IgD-negative memory B cell (primary cell): ENCODE data around the gene ZMYND12. TPM values are rescaled to one million over a fixed set of nuclear protein-coding genes. Genes with fewer than 3 reads are reported as not detected.
"Not testable (repeated sequence)": the region's sequence is repeated elsewhere in the genome, so short reads cannot be mapped to it uniquely, and the experiment has no call there.

ENCODE experiments used
- H3K27ac Mint-ChIP-seq, 3 donors: one replicate each; pipeline ENCODE4 v1.8.0; 2020 to 2022; ENCODE audit warnings: mild to moderate bottlenecking in 3 of 3, mixed read lengths in 3 of 3, moderate library complexity in 1 of 3
- H3K27me3 Mint-ChIP-seq: one replicate; pipeline ENCODE4 v1.8.0; 2021; ENCODE audit warnings: mixed read lengths
- H3K36me3 Mint-ChIP-seq: one replicate; pipeline ENCODE4 v1.8.0; 2020; ENCODE audit warnings: mild to moderate bottlenecking, mixed read lengths
- H3K4me1 Mint-ChIP-seq, 3 donors: one replicate each; pipeline ENCODE4 v1.8.0; 2020 to 2022; ENCODE audit warnings: mixed read lengths in 3 of 3, mild to moderate bottlenecking in 1 of 3
- H3K4me3 Mint-ChIP-seq, 4 donors: one replicate each; pipeline ENCODE4 v1.8.0; 2020 to 2022; ENCODE audit warnings: mild to moderate bottlenecking in 4 of 4, mixed read lengths in 4 of 4, moderate library complexity in 3 of 4
- H3K9me3 Mint-ChIP-seq, 3 donors: one replicate each; pipeline ENCODE4 v1.8.0; 2020 to 2021; ENCODE audit warnings: mixed read lengths in 3 of 3, mild to moderate bottlenecking in 1 of 3
- polyA plus RNA-seq: library from polyadenylated mRNA; unstranded; fragments of 300-500 nt; fragmentation: Illumina TruSeq; gene quantifications from one replicate; pipeline ENCODE4 v1.2.3, GENCODE V29; 2021

The ZMYND12 gene, protein sequence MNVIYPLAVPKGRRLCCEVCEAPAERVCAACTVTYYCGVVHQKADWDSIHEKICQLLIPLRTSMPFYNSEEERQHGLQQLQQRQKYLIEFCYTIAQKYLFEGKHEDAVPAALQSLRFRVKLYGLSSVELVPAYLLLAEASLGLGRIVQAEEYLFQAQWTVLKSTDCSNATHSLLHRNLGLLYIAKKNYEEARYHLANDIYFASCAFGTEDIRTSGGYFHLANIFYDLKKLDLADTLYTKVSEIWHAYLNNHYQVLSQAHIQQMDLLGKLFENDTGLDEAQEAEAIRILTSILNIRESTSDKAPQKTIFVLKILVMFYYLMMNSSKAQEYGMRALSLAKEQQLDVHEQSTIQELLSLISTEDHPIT
- polyA plus RNA-seq = 0.39 TPM

DNA sequence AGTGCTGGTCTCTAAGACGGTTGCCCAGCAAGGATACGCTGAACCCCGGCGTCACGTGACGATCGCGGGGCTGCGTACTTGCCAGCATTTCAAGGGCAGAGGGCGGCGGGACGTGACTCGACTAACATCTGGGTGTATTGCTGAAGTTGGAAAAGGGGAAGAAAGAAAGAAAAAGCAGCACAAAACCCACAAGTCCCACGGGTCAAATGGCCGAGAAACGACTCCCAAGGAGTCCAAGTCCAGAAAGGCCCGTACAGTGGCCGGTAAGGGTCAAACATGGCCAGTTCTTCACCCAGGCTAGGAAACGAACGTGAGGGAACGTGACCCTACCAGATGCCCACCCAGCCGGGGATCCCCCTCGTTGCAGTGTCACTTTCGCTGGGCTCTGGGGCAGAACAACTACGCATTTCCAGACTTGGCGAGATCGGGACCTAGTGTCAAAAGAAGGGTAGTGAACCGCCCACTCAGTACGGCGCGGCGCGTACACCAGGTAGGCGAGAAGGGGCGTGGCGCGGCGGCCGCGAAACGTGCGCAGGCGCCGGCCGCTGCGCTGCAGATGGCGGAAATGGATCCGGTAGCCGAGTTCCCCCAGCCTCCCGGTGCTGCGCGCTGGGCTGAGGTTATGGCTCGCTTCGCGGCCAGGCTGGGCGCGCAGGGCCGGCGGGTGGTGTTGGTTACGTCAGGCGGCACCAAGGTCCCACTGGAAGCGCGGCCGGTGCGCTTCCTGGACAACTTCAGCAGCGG, at the start of gene ZMYND12, which contains the start of gene PPCS:
Gene ZMYND12 (minus strand): TSS at position 13 of the 744 bp plus-strand sequence. CDS start 25 bp downstream, outside the sequence.
Gene PPCS (plus strand): TSS at position 534 of the 744 bp plus-strand sequence. CDS start 23 bp downstream, at position 557.
- peaks cover 7 to 30% (median 10%) of the 10 kb centered on the region in 3 donors for H3K4me1 Mint-ChIP-seq
- peak within 1 kb of the TSS; percentile 90 to 99 (median 95) for H3K27ac Mint-ChIP-seq
- H3K4me3 Mint-ChIP-seq = peak within 1 kb of the TSS; percentile 88 to 96 (median 94)
- peaks cover 6% of the 10 kb centered on the region for H3K36me3 Mint-ChIP-seq
- no peaks in the 10 kb centered on the region for H3K27me3 Mint-ChIP-seq
- H3K9me3 Mint-ChIP-seq = no peaks in the 10 kb centered on the region

DNA sequence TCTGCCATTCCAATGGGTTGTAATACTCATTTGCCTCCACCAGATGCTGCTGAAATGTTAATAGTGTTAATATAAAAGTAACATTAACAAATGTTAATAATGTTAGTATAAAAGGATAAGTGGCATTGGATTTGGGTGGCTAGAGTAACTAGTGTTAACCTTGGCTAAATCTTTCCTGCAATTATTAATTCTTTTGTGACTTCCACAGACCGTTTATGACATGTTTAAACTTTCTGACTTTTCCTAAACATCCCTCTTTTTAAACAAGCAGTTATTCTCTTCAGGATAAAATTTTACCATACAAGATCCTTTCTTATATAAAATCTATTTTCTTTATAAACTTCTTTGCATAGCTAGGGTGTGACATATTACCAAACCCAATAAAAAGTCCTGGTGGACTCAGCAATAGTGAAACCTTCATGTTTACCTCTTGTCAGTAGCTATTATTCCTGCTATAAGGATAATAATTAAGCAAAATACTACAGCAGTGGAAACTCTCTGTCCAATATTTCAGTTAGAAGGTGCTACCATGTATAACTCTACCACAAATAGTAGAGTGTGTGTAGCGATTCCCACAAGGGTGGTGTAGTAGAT, 48.8 kb upstream of the ZMYND12 start:
- Mint-ChIP-seq H3K4me1 (no peaks in the 10 kb centered on the region), H3K36me3 (peaks cover 29% of the 10 kb centered on the region), H3K27ac (no peak overlapping the region), H3K4me3 (no peak overlapping the region), H3K27me3 (no peaks in the 10 kb centered on the region), H3K9me3 (peaks cover 3 to 29% (median 16%) of the 10 kb centered on the region in 3 donors)

DNA sequence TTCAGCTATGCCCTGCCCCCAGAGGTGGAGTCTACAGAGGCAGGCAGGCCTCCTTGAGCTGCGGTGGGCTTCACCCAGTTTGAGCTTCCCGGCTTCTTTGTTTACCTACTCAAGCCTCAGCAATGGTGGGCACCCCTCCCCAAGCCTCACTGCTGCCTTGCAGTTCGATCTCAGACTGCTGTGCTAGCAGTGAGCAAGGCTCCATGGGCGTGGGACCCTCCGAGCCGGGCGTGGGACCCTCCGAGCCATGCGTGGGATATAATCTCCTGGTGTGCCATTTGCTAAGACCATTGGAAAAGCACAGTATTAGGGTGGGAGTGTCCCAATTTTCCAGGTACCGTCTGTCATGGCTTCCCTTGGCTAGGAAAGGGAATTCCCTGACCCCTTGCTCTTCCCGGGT, 46.2 kb upstream of the ZMYND12 start:
- peaks cover 3 to 24% (median 14%) of the 10 kb centered on the region in 3 donors for H3K9me3 Mint-ChIP-seq

DNA sequence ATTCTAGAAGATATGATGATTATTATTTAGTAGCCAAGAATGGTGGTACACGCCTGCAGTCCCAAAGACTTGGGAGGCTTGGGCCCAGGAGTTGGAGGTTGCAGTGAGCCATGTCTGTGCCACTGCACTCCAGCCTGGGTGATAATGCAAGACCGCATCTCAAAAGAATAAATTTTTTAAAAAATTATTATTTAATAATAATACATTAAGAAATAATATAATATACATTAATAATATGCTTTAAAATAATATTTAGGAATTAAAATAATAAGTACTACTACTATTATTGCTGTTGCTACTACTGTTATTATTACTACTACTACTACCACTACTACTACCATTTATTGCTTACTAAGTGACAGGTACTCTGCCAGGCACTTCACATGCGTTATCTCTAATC, 34.4 kb upstream of the ZMYND12 start:
- peaks cover 0 to 7% (median 3%) of the 10 kb centered on the region in 3 donors for H3K9me3 Mint-ChIP-seq
- no peaks in the 10 kb centered on the region for H3K4me1 Mint-ChIP-seq
- peaks cover 6% of the 10 kb centered on the region for H3K36me3 Mint-ChIP-seq
- H3K27me3 Mint-ChIP-seq = no peaks in the 10 kb centered on the region
- no peak overlapping the region for H3K4me3 Mint-ChIP-seq
- no peak overlapping the region for H3K27ac Mint-ChIP-seq

More for the DNA sequence above, 46.2 kb upstream of the ZMYND12 start:
- H3K27me3 Mint-ChIP-seq, H3K4me1 Mint-ChIP-seq, H3K27ac Mint-ChIP-seq, H3K4me3 Mint-ChIP-seq: not testable (repeated sequence)
- peaks cover 33% of the 10 kb centered on the region for H3K36me3 Mint-ChIP-seq

DNA sequence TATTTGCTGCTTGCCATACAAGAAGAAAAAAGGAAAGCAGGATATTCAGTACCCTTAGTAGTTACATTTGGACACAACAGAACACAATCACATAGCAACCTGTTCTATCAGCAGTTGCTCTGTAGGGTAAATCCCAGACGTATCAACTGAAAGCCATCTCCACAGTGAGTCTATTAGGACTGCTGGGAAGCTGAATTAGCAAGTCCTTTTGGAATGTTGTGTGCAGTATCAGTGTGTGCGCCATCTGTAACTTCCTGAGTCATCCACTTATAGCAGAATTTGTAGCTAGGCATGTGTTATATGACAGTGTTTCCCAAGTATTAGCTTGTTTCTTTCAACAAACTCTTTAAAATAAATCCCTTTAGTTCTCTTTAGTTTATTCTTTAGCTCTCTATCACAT, 28.6 kb upstream of the ZMYND12 start:
- H3K36me3 Mint-ChIP-seq = peaks cover 12% of the 10 kb centered on the region
- H3K4me3 Mint-ChIP-seq = no peak overlapping the region
- no peak overlapping the region for H3K27ac Mint-ChIP-seq
- H3K9me3 Mint-ChIP-seq = peaks cover 0 to 4% (median 0%) of the 10 kb centered on the region in 3 donors
- peaks cover 0 to 3% (median 0%) of the 10 kb centered on the region in 3 donors for H3K4me1 Mint-ChIP-seq
- no peaks in the 10 kb centered on the region for H3K27me3 Mint-ChIP-seq

DNA sequence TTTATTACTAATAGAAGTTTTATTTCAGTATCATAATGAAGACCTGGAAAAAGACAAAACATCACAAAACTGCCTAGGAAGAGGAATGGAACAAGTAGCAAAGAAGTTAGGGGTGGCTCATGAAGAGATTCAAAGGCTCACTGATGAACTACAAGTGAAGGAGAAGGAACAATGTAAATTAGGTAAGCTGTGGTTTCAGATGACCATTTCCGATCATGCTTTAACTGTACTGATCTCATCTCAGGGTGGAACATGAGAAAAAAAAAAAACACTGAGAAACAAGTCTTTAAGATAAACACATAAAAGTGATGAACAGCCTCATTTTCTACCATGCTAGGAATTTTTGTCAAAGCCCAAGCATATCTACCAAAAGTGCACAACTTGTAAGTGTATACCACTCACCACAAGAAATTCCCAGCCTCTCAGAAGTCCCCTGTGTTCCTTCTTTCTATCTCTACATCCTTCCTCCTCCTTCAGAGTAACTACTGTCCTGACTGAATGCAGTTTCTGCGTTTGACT, 26.9 kb upstream of the ZMYND12 start:
- H3K4me3 Mint-ChIP-seq = no peak overlapping the region
- peaks cover 12% of the 10 kb centered on the region for H3K36me3 Mint-ChIP-seq
- no peak overlapping the region for H3K27ac Mint-ChIP-seq
- peaks cover 0 to 3% (median 0%) of the 10 kb centered on the region in 3 donors for H3K4me1 Mint-ChIP-seq
- no peaks in the 10 kb centered on the region for H3K27me3 Mint-ChIP-seq
- peaks cover 0 to 2% (median 0%) of the 10 kb centered on the region in 3 donors for H3K9me3 Mint-ChIP-seq

DNA sequence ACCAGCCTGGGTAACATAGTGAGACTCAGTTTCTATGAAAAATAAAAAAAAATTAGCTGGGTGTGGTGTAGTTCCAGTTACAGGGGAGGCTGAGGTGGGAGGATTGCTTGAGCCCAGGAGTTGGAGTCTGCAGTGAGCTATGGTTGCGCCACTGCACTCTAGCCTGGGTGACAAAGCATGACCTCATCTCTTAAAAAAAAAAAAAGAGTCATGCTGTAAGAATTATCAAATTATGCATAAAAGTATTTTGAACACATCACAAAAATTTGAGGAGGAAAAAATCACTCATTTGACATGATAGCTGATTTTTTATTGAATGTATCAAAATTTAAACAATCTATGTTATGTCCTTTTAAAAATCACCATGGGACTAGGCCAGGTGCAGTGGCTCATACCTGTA, 25.1 kb upstream of the ZMYND12 start:
- peaks cover 0 to 2% (median 0%) of the 10 kb centered on the region in 3 donors for H3K9me3 Mint-ChIP-seq
- no peak overlapping the region for H3K4me3 Mint-ChIP-seq
- peaks cover 12% of the 10 kb centered on the region for H3K36me3 Mint-ChIP-seq
- peaks cover 0 to 3% (median 0%) of the 10 kb centered on the region in 3 donors for H3K4me1 Mint-ChIP-seq
- no peak overlapping the region for H3K27ac Mint-ChIP-seq
- H3K27me3 Mint-ChIP-seq = no peaks in the 10 kb centered on the region

DNA sequence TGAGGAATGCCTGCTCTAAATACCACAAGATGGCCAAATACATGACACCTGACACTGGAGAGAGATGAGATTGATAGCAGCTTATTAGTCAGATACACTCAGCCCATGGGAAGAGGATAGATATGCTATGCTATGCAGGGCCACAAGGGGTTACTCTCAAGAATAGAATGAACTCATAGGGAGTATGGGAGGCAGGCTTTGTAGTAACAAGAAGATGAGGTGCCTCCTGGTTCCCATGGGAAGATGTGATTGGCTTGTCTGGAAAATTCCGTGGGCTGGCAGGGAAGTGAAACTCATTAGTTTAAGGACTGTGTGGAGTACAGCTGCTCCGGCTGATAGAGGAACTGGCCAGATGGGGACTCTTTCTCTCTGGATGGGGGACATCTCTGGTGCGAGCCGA, 23.8 kb upstream of the ZMYND12 start:
- Mint-ChIP-seq H3K27me3 (no peaks in the 10 kb centered on the region), H3K36me3 (peaks cover 9% of the 10 kb centered on the region), H3K4me1 (peaks cover 0 to 3% (median 0%) of the 10 kb centered on the region in 3 donors), H3K9me3 (no peaks in the 10 kb centered on the region), H3K4me3 (no peak overlapping the region), H3K27ac (no peak overlapping the region)

DNA sequence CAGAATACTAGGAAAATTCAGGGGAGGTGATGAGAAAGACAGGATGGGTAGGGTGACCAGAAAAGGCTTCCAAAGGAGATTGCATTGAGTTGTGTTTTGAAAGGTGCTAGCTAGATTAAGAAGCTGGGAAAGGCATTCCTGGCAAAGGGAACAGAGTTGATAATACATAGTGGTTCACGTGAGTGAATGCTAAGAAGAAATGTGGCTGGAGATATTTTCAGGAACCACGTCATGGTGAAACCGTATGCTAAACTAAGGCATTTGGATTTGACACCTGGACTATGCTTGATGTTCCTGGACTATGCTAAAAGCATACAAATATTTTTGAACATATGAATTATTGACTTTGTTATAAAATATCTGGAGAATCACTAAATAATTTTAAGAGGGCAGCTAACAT, 22.0 kb upstream of the ZMYND12 start:
- H3K9me3 Mint-ChIP-seq = no peaks in the 10 kb centered on the region
- no peaks in the 10 kb centered on the region for H3K27me3 Mint-ChIP-seq
- H3K36me3 Mint-ChIP-seq = peaks cover 4% of the 10 kb centered on the region
- no peak overlapping the region for H3K4me3 Mint-ChIP-seq
- H3K4me1 Mint-ChIP-seq = peaks cover 0 to 3% (median 0%) of the 10 kb centered on the region in 3 donors
- peak overlapping the region in 1 of 3 donors; percentile 82 for H3K27ac Mint-ChIP-seq

DNA sequence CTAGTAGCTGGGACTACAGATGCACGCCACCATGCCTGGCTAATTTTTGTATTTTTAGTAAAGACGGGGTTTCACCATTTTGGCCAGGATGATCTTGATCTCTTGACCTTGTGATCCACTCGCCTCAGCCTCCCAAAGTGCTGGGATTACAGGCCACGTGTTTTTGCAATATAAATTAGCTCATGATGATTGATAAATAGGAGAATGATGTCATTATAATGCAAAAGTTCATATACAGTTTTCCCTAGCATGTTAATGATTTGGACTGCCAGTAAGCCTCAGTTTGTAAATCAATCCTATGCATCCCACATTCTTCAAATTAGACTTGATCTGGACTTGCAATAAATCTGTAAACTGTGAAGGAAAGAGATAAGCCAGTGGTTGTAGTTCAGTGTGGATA, 21.5 kb upstream of the ZMYND12 start:
- not testable (repeated sequence) for H3K4me3 Mint-ChIP-seq, H3K27me3 Mint-ChIP-seq
- H3K27ac Mint-ChIP-seq = peak overlapping the region in 1 of 3 donors; percentile 82

DNA sequence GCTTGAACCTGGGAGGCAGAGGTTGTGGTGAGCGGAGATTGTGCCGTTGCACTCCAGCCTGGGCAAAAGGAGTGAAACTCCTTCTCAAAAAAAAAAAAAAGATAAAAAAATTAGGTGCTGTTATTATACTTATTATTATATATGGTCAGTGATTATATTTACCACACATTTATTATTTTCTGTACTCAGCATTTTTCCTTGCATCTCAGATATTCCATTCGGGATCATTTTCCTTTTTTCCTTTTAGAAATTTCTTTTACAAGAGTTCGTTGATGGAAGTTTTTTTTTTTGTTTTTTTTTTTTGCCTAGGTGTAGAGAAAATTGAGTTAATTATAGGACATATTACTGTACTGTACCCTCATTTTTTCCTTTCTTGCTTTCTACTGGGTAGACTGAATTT, 20.8 kb upstream of the ZMYND12 start:
- Mint-ChIP-seq H3K27me3 (no peaks in the 10 kb centered on the region), H3K36me3 (peaks cover 4% of the 10 kb centered on the region), H3K27ac (no peak overlapping the region), H3K4me3 (peak overlapping the region in 1 of 4 donors; percentile 22), H3K9me3 (no peaks in the 10 kb centered on the region), H3K4me1 (no peaks in the 10 kb centered on the region)

More for the DNA sequence above, 21.5 kb upstream of the ZMYND12 start:
- H3K4me1 Mint-ChIP-seq, H3K36me3 Mint-ChIP-seq, H3K9me3 Mint-ChIP-seq: not testable (repeated sequence)

DNA sequence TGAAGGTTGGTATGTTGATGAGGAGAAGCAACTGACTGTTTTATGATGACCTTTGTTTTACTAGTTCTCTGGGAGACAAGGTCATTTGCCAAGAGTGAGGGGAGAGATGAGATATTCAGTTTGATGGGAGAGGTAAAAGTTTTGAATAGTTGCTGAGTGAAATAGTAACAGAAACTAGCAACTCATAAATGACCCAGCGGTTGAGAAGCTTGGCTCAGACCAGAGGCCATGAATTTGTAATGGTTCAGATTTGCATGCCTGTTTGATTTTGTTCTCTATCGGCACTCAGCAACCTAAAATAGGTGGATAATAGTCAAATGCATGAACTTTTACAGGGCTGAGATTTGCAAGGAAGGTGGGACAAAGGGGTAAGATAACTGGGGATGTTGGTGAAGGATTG, 13.9 kb upstream of the ZMYND12 start:
- H3K27ac Mint-ChIP-seq = no peak overlapping the region
- H3K9me3 Mint-ChIP-seq = no peaks in the 10 kb centered on the region
- H3K4me1 Mint-ChIP-seq = no peaks in the 10 kb centered on the region
- no peaks in the 10 kb centered on the region for H3K27me3 Mint-ChIP-seq
- H3K36me3 Mint-ChIP-seq = peaks cover 5% of the 10 kb centered on the region
- no peak overlapping the region for H3K4me3 Mint-ChIP-seq

DNA sequence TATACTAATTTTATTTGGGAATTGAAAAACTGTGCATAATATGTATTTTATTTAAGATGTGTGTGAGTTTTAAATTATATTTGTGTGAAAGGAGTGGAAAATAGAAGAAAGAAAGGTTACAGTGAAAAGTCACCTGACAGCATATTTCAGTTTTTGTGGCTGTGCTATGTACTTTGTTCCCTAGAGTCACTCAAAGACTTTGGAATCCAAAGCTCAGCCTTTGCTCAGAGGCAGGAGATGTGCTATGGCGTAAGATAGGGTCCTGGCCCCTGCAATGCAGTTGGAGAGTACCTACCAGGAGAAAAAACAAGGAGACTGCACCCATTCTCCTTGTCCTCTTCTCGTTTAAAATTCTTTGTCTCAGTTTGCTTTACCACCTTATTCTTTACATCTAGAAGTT, 10.2 kb upstream of the ZMYND12 start:
- Mint-ChIP-seq H3K4me1 (peaks cover 11 to 15% (median 13%) of the 10 kb centered on the region in 3 donors), H3K27me3 (no peaks in the 10 kb centered on the region), H3K27ac (no peak overlapping the region), H3K4me3 (no peak overlapping the region), H3K9me3 (no peaks in the 10 kb centered on the region), H3K36me3 (peaks cover 3% of the 10 kb centered on the region)

DNA sequence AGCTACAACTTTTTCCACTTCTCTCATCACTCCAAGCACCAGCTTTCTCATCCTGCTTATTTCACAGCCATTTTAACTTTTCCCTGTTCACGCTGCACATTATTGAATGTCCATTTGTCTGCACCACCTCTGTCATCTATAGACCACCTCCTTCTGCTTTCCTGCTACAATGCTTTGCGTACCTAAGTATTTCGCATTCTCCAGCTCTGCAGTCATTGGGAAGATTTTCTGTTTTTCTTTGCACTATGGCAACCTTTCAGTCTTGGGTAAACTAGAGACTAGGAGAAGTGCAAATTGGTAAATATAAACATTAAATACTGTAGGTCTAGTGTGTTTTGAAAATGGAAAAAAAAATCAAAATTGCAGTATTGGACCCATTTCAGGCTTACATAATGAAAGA, 8.1 kb upstream of the ZMYND12 start:
- Mint-ChIP-seq H3K27ac (peak overlapping the region; percentile 88 to 97 (median 96)), H3K9me3 (no peaks in the 10 kb centered on the region), H3K4me1 (peaks cover 11 to 22% (median 18%) of the 10 kb centered on the region in 3 donors), H3K36me3 (peaks cover 5% of the 10 kb centered on the region), H3K27me3 (no peaks in the 10 kb centered on the region), H3K4me3 (peak overlapping the region; percentile 86 to 95 (median 90))
